ENCODE results near the gene FOCAD.

GRCh38 chr9:20728493-20729220 lies 44.6 kb downstream of the FOCAD start:
- no peak for TF ChIP-seq CTCF (tag by site-specific recombination; IDR thresholded peaks at IDR 0.05)
- TF ChIP-seq ZBTB7A (tag by site-specific recombination; IDR thresholded peaks at IDR 0.05; ENCODE audit: low read depth), result no peak
- TF ChIP-seq ZNF202 (tag by site-specific recombination; IDR thresholded peaks at IDR 0.05; ENCODE audit: borderline replicate concordance), result no peak
- TF ChIP-seq ZNF362 (tag by site-specific recombination; IDR thresholded peaks at IDR 0.05), result no peak
- TF ChIP-seq ZNF10 (tag by site-specific recombination; IDR thresholded peaks at IDR 0.05), result no peak
- TF ChIP-seq ZBTB21 (tag by site-specific recombination; IDR thresholded peaks at IDR 0.05), result no peak
- TF ChIP-seq TCF7L2 (IDR thresholded peaks at IDR 0.05; ENCODE audit: borderline replicate concordance, low read depth, low read length), result no peak
- TF ChIP-seq ZNF112 (tag by site-specific recombination; IDR thresholded peaks at IDR 0.05), result no peak
- TF ChIP-seq PBX3 (CRISPR knock-in tag; IDR thresholded peaks at IDR 0.05), result no peak
- no peak for TF ChIP-seq ZNF354C (tag by site-specific recombination; IDR thresholded peaks at IDR 0.05; ENCODE audit: borderline replicate concordance, low read depth)
- TF ChIP-seq ZNF76 (tag by site-specific recombination; IDR thresholded peaks at IDR 0.05; ENCODE audit: borderline replicate concordance, low read depth), result no peak

All from HEK293 (cell line).